Measurements from ENCODE around the gene PSMB5.

GRCh38 chr14:23080474-23080873 is 45.8 kb upstream of the PSMB5 start:
- TF ChIP-seq POLR2A (IDR thresholded peaks at IDR 0.05) (no peak), CTCF (IDR thresholded peaks at IDR 0.05) (no peak)
